Activated T-cell treated with anti-CD3 and anti-CD28 coated beads for 24 hours (primary cell): Measurements from ENCODE around the gene ERMN.
"Not testable (repeated sequence)": the region's sequence is repeated elsewhere in the genome, so short reads cannot be mapped to it uniquely, and the experiment has no call there.

Experiments used
- DNase-seq: peaks from one replicate; pipeline ENCODE4 v3.0.0-alpha.2; 2020; ENCODE audit warnings: low read depth

ERMN gene, protein sequence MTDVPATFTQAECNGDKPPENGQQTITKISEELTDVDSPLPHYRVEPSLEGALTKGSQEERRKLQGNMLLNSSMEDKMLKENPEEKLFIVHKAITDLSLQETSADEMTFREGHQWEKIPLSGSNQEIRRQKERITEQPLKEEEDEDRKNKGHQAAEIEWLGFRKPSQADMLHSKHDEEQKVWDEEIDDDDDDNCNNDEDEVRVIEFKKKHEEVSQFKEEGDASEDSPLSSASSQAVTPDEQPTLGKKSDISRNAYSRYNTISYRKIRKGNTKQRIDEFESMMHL

GRCh38 chr2:157325786-157326185 is at the start of gene ERMN:
ERMN (minus strand) TSS chr2:157325824; CDS start chr2:157325642, 182 bp downstream.
- no peak for DNase-seq

DNA sequence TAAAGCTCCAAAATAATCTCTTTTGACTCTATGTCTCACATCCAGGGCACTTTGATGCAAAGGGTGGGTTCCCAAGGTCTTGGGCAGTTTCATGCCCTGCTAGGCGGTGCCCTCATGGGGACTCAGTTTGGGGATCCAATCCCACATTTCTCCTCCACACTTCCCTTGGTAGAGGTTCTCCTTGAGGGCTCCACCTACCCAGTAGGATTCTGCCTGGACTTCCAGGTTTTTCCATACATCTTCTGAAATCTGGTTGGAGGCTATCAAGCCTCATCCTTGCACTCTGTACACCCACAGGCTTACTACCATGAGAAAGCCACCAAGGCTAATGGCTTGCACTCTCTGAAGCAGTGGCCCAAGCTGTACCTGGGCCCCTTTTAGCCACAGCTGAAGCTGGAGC is 49.8 kb upstream of the ERMN start:
- DNase-seq = no peak

DNA sequence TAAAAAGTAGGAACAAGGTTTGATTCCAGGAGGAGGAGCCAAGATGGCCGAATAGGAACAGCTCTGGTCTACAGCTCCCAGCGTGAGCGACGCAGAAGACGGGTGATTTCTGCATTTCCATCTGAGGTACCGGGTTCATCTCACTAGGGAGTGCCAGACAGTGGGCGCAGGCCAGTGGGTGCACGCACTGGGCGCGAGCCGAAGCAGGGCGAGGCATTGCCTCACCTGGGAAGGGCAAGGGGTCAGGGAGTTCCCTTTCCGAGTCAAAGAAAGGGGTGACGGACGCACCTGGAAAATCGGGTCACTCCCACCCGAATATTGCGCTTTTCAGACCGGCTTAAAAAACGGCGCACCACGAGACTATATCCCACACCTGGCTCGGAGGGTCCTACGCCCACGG is 42.9 kb upstream of the ERMN start:
- not testable (repeated sequence) for DNase-seq

DNA sequence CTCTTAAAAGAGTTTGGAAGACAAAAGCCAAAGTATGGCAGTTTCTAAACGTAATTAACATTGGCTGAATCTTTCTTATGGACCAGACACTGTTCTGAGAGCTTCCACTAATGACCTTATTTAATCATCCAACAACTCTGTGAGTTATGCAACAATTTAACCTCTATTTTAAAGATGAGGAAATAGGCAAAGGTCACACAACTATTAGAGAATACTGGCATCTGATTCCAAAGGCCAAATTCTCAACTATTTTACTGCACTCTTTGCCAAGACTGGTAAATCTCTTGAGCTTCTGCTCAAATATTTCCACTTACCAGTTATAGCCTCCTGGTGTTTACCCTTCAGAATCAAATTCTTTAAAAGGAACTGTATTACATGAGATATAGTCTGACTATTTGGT is 42.1 kb upstream of the ERMN start:
- no peak for DNase-seq

- no peak for DNase-seq
These were observed 38.8 kb upstream of the ERMN start for GRCh38 chr2:157364257-157364974.

DNA sequence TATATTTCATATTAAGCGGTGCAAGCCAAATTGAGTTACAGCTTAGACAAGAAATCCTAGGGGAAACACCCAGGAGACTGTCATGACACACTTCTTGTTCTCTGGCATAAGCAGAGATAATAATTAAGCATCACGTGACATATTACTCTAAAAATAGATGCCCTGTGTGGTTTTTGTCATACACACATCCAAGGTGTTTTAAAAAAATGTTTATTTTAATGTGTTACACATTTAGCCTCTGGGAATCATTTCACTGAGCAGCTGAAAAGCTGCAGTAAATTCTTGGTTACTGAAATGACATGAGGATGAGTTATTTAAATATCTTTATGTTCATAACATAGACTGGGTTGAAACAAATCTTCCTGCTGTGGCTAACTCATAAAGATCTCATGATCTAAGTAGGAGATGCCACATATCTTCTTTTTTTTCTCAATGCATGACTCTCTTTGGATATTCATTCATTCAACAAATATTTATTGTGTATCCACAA is 38.0 kb upstream of the ERMN start:
- DNase-seq = no peak

GRCh38 chr2:157362627-157363026 is 37.0 kb upstream of the ERMN start:
- no peak for DNase-seq

DNA sequence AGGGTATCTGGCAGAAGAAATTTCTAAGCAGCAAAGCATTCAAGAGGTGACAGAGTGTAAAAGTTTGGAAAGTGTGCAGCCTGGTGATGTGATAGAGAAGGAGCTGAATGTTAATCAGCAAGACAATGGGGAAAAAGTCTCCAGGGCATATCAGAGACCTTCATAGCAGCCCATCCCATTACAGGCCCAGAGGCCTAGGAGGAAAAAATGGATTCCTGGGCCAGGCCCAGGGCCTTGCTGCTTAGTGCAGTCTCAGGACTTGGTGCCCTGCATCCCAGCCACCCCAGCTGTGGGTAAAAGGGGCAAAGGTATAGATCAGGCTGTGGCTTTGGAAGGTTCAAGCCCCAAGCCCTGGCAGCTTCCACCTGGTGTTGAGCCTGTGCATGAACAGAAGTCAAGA is 35.9 kb upstream of the ERMN start:
- no peak for DNase-seq

DNA sequence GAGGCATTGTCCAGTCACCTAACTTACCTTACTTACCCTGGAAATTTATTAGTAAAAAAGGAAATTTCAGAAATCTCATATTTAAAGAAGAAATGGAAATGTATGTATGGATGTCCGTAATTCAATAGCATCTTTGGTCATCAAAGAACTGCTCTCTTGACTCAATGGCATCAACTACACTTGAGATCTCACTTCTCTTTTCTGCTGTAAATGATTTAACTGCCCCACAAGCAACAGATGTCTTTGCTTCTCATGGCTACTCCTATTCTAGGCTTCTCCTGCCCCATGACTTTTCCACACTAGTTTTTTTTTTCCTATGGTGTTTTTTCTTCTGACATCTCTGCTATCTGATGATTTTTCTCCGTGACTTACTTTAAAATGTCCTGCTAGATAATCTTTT is 34.0 kb upstream of the ERMN start:
- no peak for DNase-seq

DNA sequence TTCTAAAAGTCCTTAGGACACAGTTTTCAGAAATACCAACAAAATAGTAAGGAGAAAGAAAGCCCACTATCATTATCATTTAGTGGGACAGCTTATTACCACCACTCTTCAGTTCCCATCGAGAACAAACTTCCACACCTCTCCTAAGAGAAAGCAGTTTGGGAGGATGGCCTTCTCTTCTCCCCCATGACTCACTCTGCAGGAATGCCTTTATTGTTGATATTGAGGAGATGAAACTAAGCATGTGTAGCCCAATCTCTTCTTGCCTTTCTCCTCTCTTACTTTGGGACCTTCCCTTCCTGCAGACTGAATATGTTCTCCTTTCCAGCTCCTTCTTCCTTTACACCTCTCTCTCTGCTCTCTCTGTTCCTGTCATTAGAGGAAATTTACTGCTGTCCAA is 30.0 kb upstream of the ERMN start:
- DNase-seq = no peak

DNA sequence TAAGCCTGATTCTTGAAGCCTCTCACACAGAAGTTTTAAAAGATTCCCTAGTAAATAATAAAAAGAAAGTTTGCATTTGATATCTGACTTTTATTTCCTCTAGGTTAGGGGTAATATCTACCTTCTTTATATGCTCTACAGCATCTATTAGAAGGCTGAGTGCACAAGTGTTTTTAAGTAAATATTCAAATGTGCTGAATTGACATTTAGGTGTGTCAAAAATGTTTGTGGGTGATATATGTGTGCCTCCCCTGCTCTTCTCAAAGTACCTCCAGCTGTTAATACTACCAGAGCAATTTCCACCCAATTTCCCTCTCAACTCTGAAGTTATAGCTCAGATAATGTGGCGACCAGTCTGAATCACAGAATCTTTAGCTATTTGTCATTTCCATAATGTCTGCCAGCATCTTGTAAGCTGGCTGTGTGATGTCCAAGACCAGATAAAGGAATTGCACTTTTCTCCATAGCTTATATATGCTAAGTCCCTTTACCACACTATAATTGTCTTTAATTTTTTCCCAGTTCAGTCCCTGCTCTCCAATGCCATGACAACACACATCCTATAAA is 24.4 kb upstream of the ERMN start:
- DNase-seq = no peak

DNA sequence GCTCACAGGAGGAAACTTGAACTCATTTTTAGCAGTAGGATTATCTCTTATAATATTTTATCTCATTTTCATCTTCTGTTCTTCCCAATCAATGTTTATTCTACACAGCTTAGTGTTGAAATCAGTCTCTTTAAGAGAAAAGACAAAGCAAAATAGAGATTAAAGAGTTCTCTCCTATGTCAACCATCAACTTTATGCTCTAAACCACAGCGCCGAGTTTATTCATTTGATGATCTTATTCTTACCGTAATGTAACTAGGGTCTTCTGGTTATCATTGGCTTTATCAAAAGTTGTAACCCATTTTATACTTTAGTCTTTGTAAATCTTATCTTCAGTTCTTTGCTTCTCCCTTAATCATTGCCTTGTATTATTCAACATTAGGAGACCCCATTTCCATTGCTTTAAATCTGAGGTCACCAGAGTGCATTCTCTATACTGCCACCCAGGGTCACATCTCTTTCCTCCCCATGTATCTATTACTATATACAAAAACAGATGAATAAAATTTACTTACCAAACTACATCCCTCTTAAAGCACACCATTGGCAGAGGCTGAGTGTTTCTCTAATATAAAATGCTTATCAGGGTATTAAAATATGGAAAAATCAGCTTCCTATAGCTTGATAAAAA is 22.8 kb upstream of the ERMN start:
- DNase-seq = no peak

GRCh38 chr2:157345647-157346389 is 20.2 kb upstream of the ERMN start:
- no peak for DNase-seq

- DNase-seq = not testable (repeated sequence)
These were observed 15.8 kb upstream of the ERMN start for GRCh38 chr2:157341381-157341780.

DNA sequence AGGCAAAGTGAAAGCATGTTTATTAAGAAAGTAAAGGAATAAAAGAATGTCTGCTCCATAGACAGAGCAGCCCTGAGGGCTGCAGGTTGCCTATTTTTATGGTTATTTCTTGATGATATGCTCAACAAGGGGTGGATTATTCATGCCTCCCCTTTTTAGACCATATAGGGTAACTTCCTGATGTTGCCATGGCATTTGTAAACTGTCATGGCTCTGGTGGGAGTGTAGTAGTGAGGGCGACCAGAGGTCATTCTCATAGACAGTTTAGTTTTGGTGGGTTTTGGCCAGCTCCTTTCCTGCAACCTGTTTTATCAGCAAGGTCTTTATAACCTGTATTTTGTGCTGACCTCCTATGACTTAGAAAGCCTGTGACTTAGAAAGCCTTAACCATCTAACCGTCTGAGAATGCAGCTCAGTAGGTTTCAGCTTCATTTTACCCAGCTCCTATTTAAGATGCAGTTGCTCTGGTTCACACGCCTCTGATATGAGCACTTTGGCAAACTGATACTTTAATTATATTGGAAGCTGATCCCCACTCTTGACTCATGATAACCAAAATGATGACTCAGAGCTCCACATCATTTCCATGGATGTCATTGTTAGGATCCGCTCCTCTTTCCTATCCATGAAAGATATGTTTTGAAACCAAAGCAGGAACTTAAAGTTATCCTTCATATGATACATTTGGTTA is 14.5 kb upstream of the ERMN start:
- no peak for DNase-seq

GRCh38 chr2:157337978-157338377 is 12.4 kb upstream of the ERMN start:
- DNase-seq = no peak

DNA sequence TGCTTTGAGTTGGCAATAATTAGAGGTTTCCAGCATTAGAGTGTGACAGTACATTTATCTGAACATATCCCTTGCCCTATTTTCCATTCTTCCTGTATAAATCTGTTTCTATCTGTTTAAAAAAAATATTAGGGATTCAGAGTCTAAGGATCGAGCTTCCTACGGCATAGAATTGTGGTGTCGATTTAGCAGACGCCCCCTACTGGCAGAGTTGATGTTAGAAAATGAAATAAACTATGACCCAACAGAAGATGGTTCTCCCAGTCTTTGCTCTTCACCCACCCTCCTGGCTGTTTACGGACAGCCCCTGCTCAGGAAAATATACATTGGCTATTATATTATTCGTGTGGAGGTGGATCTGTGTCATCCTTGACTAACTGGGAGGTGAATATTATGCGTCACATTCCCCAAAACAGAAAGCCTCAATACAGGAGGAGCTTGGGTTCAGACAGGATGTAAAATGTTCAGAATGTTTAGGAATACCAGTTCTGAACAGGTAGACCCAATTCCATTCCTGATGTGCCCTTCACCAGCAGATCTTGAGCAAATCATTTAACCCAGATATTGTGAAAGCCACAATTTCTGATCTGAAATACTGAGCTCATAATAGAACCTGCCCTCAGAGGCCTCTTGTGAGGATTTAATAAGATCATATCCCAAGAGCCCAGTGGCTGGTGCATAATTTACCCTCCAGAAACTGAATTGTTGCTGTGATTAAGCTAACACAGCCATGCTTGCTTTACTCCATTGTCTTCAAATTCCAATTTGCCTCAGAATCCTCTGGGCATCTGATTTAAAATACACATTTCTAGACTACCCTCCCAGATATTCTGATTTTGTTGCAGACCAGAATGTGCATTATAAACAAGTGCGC is 10.8 kb upstream of the ERMN start:
- DNase-seq = peak; percentile 33

GRCh38 chr2:157334797-157335196 is 9.2 kb upstream of the ERMN start:
- no peak for DNase-seq

GRCh38 chr2:157334335-157334734 is 8.7 kb upstream of the ERMN start:
- DNase-seq = no peak

- DNase-seq = no peak
These were observed 7.9 kb upstream of the ERMN start for GRCh38 chr2:157333304-157334047.
